HG02610 (cell line): ENCODE data around the gene MAT2A.

Source experiments
- ATAC-seq: cut with Tn5 transposase; IDR thresholded peaks from one replicate; pipeline ENCODE4 v1.9.1; 2021; ENCODE audit warnings: mild to moderate bottlenecking, moderate library complexity; ENCODE audit not compliant: unreplicated experiment

MAT2A gene

DNA sequence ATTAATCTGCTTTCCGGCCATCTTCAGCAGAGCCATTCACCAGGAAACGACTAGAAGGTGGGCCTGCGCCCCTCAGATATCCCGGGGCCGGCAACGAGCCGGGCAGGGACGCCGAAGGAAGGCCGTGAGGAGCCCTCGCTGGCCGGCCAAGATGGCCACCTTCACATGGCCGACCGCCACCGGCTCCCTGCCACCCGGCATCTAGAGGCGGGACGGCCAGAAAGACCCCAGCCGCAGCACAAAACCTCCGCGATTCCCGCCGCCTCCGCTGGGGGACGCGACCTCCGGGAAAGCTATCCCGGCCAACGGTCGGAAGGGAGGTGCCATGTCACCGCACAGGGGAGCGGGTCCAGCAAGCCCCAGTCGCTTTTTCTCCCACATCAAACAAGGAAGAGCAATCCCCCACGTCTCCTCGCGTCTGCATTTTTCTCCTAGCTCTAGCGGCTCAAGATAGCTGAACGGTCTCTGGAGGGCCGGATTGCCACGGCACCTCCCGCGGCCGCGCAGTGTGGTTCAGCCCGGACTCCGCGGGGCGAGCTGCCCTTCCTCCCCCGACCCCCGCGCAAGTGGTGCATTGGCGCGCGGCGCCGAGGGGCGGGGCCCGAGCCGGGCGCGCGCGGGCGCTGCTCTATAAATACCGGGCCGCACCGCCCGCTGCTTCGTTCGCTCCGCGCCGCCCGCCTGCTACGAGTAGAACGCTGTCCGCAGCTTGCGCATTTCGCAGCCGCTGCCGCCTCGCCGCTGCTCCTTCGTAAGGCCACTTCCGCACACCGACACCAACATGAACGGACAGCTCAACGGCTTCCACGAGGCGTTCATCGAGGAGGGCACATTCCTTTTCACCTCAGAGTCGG lies at the start of gene MAT2A:
MAT2A (plus strand) TSS at position 662 of the 854 bp plus-strand sequence; CDS start at position 782, 120 bp downstream.
- ATAC-seq, result peak; percentile 78

GRCh38 chr2:85490861-85491755 lies 47.9 kb upstream of the MAT2A start:
- no peak for ATAC-seq

GRCh38 chr2:85496436-85496835 lies 42.5 kb upstream of the MAT2A start:
- no peak for ATAC-seq

GRCh38 chr2:85497944-85498630 lies 40.9 kb upstream of the MAT2A start:
- no peak for ATAC-seq

GRCh38 chr2:85501248-85501647 lies 37.7 kb upstream of the MAT2A start:
- ATAC-seq, result no peak

DNA sequence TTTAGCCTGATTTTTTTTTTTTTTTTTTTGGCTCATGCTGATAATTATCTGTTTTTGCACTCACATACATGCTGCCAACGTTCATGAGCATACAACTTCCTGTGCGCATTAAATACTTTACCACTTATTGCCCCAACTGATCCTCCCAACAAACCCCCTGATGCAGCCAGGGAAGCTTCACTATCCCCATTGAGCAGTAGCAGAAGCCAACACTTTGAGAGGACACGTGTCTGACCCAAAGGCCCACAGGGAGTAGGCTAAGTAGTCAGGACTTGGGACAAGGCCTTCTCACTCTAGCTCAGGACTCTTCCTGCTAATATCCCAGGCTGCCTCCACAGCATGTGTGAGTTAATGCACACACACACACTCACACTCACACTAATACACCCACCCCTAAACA lies 36.2 kb upstream of the MAT2A start:
- ATAC-seq, result no peak

DNA sequence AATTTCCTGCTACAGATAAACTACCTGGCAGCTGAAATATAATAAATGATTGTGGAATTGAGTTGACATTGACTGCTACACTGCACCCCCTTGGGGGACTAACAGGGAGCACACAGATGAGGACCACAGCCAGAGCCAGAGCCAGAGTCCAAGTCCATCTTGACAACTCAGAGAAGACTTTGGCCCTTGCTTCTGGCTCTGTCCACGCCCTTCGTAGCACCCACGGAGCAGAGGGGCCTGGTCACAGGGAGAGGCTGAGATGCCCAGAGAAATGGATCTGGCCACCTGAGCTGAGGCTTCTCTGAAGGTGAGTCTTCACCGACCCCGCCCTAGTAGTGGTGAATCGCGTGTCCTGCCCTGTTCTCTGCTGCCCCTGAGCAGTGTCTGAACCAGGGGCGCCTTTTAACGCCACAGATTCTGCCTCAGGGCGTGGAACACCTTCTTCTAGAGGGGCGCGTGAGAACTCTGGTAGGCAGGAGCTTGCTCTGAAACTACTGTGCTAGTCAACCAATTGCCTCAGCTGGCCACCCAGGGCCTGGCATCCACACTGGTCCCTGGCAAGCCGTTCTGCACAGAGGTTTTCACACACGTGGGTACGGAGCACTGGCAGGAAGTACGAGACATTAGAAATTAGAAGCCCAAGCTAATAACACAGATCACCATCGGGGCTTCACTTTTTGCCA lies 35.7 kb upstream of the MAT2A start:
- ATAC-seq, result no peak

DNA sequence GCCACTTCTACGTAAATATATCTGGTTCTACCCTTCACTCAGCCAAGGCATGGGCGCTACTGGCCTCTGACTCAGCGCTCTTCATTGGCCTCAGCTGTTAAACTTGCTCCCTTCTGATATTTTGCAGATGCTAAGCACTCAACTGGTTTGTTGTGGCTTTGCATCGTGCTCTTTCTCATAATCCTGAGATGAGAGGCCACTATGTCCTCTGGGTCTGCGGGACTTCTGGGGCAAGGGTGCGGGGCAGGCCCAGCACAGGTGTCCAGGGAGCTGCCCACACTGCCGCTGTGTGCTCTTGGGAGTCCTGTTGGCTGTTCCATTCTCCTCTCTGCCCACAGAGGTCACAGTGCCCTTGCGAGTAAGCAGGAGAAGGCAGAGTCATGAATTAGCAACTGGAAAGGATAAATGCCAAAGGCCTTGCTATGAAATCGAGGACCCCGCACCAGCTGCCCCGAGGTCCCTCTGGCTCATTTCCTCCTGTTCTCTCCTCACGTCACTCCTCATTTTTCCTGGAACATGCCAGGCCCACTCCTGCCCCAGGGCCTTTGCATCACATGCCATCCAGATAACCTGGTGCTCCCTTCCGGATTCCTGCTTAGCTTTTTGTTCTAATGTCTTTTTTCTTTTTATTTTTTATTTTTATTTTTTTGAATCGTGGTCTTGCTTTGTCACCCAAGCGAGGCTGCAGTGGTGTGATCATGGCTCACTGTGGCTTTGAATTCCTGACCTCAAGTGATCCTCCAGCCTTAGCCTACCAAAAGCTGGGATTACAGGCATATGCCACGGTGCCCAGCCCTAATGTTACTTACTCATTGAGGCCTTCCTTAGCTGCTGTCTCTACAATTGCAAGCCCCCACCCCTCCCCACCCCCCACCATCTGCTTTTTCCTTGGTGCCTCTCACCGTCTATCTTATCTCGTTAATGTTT lies 34.9 kb upstream of the MAT2A start:
- ATAC-seq, result no peak

GRCh38 chr2:85504778-85505261 lies 34.1 kb upstream of the MAT2A start:
- ATAC-seq, result no peak

- no peak for ATAC-seq
These were observed 33.3 kb upstream of the MAT2A start for GRCh38 chr2:85505551-85506238.

GRCh38 chr2:85506768-85507181 lies 32.2 kb upstream of the MAT2A start:
- ATAC-seq, result no peak

- no peak for ATAC-seq
These were observed 27.8 kb upstream of the MAT2A start for GRCh38 chr2:85511008-85511811.

GRCh38 chr2:85514323-85514722 lies 24.6 kb upstream of the MAT2A start:
- ATAC-seq, result no peak

- ATAC-seq, result no peak
These were observed 22.1 kb upstream of the MAT2A start for GRCh38 chr2:85516653-85517389.

DNA sequence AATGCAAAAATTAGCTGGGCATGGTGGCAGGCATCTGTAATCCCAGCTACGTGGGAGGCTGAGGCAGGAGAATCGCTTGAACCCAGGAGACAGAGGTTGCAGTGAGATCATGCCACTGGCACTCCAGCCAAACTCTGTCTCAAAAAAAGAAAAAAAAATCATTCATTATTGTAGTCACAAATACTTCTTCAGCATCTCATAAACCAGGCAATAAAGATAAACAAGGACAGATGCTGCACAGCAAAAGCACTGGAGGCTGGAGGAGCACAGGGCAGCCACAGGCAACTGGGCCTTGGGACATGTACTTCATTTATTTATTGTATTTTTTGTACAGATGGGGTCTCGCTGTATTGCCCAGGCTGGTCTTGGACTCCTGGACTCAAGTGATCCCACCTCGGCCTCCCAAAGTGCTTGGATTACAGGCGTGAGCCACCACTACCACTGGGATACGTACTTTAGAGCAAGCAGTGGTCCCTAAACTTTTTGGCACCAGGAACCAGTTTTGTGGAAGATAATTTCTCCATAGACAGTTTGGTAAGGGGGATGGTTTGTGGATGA lies 16.8 kb upstream of the MAT2A start:
- no peak for ATAC-seq

- no peak for ATAC-seq
These were observed 15.7 kb upstream of the MAT2A start for GRCh38 chr2:85523062-85523902.
